Mesothelial cell of epicardium (in vitro differentiated cells): ENCODE measurements around the gene GH2. TPM values are rescaled to one million over a fixed set of nuclear protein-coding genes. Genes with fewer than 3 reads are reported as not detected.
A peak's percentile ranks its signal among the peaks of the same experiment; 100 is the strongest.

Experiments used
- DNase-seq, 2 experiments: peaks; one replicate each; pipeline ENCODE4 v3.0.0; 2021; ENCODE audit warnings: low spot score in 2 of 2; ENCODE audit not compliant: unreplicated experiment in 2 of 2
- H3K27ac Mint-ChIP-seq: 2 replicates; pipeline ENCODE4 v1.8.0; 2021; ENCODE audit warnings: mixed read lengths
- H3K27me3 Mint-ChIP-seq: 2 replicates; pipeline ENCODE4 v1.8.0; 2021; ENCODE audit warnings: low read depth, mixed read lengths
- H3K36me3 Mint-ChIP-seq: 2 replicates; pipeline ENCODE4 v1.8.0; 2021; ENCODE audit warnings: mixed read lengths
- H3K4me1 Mint-ChIP-seq: 2 replicates; pipeline ENCODE4 v1.8.0; 2021; ENCODE audit warnings: mixed read lengths
- H3K4me3 Mint-ChIP-seq: 2 replicates; pipeline ENCODE4 v1.8.0; 2021; ENCODE audit warnings: mild to moderate bottlenecking, moderate library complexity, mixed read lengths
- H3K9me3 Mint-ChIP-seq: 2 replicates; pipeline ENCODE4 v1.8.0; 2021; ENCODE audit warnings: mixed read lengths
- CTCF ChIP-seq: fragments of 200-600 bp; sonication (generic); IDR thresholded peaks from one replicate; pipeline ENCODE4 v1.5.0; 2021; ENCODE audit warnings: antibody characterized with exemption; ENCODE audit not compliant: unreplicated experiment
- total RNA-seq: library from RNA; stranded (reverse); gene quantifications from 3 replicates; pipeline ENCODE4 v1.2.1, GENCODE V29; 2021

Gene GH2
- total RNA-seq, 1 donor from 2014 or later, result not detected

GRCh38 chr17:63841350-63842172 lies 40.2 kb downstream of the GH2 start:
- Mint-ChIP-seq H3K27ac (peak overlapping the region; percentile 95), H3K36me3 (no peaks in the 10 kb centered on the region), H3K9me3 (no peaks in the 10 kb centered on the region), H3K27me3 (peaks cover 2% of the 10 kb centered on the region), H3K4me1 (peaks cover 37% of the 10 kb centered on the region), H3K4me3 (peak overlapping the region; percentile 96)
- DNase-seq, result peak in 1 of 2 experiments; percentile 55
- TF ChIP-seq CTCF, result no peak

- Mint-ChIP-seq H3K27ac (peak overlapping the region; percentile 95), H3K36me3 (no peaks in the 10 kb centered on the region), H3K4me3 (peak overlapping the region; percentile 96), H3K4me1 (peaks cover 37% of the 10 kb centered on the region), H3K27me3 (peaks cover 2% of the 10 kb centered on the region), H3K9me3 (no peaks in the 10 kb centered on the region)
- DNase-seq, result no peak
- TF ChIP-seq CTCF, result no peak
Measured at GRCh38 chr17:63840591-63841349, 41.0 kb downstream of the GH2 start.

GRCh38 chr17:63838631-63839171 lies 43.0 kb downstream of the GH2 start:
- no peaks in the 10 kb centered on the region for H3K27me3 Mint-ChIP-seq
- H3K4me3 Mint-ChIP-seq, result peak overlapping the region; percentile 37
- H3K27ac Mint-ChIP-seq, result peak overlapping the region; percentile 90
- no peaks in the 10 kb centered on the region for H3K9me3 Mint-ChIP-seq
- no peak for DNase-seq
- TF ChIP-seq CTCF, result no peak
- H3K4me1 Mint-ChIP-seq, result peaks cover 34% of the 10 kb centered on the region
- H3K36me3 Mint-ChIP-seq, result peaks cover 4% of the 10 kb centered on the region

GRCh38 chr17:63837962-63838600 lies 43.7 kb downstream of the GH2 start:
- Mint-ChIP-seq H3K4me3 (no peak overlapping the region), H3K36me3 (peaks cover 4% of the 10 kb centered on the region), H3K27me3 (no peaks in the 10 kb centered on the region), H3K27ac (peak overlapping the region; percentile 90), H3K9me3 (no peaks in the 10 kb centered on the region), H3K4me1 (peaks cover 31% of the 10 kb centered on the region)
- DNase-seq, result no peak
- no peak for TF ChIP-seq CTCF

- Mint-ChIP-seq H3K27me3 (no peaks in the 10 kb centered on the region), H3K27ac (no peak overlapping the region), H3K4me3 (no peak overlapping the region), H3K36me3 (peaks cover 5% of the 10 kb centered on the region), H3K9me3 (no peaks in the 10 kb centered on the region), H3K4me1 (peaks cover 31% of the 10 kb centered on the region)
- DNase-seq, result no peak
- no peak for TF ChIP-seq CTCF
Measured at GRCh38 chr17:63837480-63837879, 44.3 kb downstream of the GH2 start.
